HL-60/S4 (cell line): Measurements from ENCODE around the gene PTPN22.

Experiments
- in situ Hi-C: fragments of 300-500 bp; cut with MboI; formaldehyde crosslinking; loops from 2 replicates; pipeline ENCODE4 v1.14.3; 2022; ENCODE audit warnings: low sequenced_read_pairs

The PTPN22 gene

DNA sequence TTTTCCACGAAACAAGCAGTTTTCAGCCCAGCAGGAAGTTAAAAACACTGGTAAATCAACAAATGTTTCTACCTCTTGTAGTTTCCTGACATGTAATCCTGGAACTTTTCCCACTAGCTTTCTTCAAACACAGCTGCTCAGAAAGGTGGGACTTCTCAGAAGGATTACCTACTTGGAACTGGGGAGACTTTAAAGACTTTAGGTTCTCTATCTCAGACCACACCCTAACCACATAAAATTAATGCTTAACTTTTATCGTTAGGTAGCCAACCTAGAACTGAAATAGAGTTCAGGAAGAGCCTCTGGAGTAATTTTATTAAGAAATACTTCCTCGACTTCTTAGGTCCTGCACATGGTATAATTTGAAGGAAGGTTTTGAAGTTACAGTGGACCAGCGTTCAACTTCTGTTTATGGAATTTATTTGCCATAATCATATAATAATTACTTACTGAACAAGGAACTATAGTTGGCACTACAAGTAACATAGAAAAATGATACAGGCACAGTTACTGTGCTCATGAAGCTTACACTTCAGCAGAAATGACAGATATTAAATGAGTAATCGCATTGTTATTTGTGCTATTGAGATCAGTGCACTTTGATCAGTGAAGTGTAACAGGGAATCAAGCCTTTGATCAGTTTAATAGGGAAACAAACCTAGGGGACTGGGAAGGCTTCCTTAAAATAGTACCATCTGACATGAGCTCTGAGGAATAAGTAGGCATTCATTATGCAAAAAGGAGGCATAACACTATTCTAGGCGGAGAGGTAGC is 16.1 kb upstream of the PTPN22 start, which contains the start of gene BCL2L15:
TSS of gene BCL2L15 (minus strand) at position 180 of the 774 bp plus-strand sequence. CDS start 206 bp downstream, outside the sequence.
- in situ Hi-C loops = no loop called here

GRCh38 chr1:113886417-113887401 is 15.2 kb upstream of the PTPN22 start:
- in situ Hi-C loops = no loop called here

- in situ Hi-C loops = no loop called here
These were observed 10.1 kb upstream of the PTPN22 start for GRCh38 chr1:113881661-113882060.

- in situ Hi-C loops = no loop called here
These were observed 8.2 kb upstream of the PTPN22 start for GRCh38 chr1:113879739-113880038.

GRCh38 chr1:113876176-113876575 is 4.7 kb upstream of the PTPN22 start:
- in situ Hi-C loops = no loop called here

- in situ Hi-C loops = no loop called here
These were observed 4.2 kb upstream of the PTPN22 start for GRCh38 chr1:113875714-113876113.

DNA sequence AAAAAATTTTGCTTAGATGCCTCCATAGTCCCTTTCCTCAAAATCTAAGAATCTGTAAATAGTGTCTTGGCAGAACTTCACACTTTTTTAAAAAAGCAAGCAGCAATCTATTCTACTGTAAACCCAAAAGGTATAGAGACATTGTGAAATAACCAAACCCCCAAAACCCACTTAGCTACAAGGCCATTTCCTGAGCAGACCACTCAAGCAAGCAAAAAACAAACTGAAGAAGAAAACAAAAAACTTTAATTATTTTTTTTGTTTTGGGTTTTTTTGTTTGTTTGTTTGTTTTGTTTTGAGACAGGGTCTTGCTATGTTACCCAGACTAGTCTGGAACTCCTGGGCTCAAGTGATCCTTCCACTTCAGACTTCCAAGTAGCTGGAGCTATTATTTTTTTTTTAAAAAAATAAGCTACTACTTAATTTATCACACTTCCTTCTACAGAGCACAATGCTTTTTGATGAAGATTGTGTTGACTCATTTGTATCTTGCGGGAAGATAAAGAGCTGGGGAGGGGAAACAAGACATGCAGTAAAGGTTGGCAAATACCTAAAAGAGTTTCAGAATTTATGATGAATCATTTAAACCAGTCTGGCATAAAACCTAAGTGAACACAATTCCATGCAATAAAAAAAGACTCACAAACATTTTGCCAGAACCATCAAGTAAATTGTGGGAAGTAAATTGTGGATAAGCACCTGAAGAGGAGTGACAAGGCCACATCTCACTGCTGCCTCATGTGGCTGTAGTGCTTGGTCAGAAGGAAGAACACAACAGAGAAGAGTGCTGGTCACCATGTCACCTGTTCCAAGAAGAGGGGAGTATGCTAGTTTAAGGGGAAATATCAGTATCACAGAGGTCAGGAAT is 2.7 kb upstream of the PTPN22 start:
- in situ Hi-C loops = no loop called here

DNA sequence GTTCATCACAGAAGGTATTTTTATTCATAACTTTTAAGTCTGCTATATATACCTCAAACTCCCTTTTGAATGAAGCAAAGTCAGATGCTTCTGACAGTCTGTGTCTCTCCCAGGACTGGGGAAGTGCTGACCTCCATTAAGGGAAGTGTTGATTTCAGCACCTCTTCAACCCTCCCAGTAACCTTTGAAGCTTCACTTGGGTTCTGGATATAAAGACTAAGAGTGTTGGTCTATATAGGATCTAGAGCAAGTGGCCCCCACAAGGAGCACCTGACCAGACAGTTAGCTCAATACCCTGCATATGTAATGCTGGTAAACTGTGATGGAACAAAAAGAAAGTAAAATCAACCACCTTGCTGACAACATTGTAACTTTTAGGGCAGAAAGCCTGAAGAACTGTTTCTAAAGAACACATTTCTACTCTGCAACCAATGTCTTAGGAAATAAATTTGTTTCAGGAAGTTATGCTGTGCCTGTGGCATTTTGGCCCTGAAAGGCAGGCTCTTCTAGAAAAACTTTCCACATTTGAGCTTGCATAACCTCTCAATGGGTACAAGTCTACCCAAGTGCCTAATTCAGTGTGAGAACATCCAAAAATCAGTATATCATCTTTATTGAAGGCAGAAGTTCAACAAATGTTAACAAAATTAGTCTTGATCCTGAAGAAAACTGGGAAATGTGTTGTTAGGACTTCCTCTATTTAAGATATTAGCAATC is 865 bp upstream of the PTPN22 start:
- in situ Hi-C loops = no loop called here

GRCh38 chr1:113870778-113871177 is 734 bp downstream of the PTPN22 start:
- in situ Hi-C loops = no loop called here

DNA sequence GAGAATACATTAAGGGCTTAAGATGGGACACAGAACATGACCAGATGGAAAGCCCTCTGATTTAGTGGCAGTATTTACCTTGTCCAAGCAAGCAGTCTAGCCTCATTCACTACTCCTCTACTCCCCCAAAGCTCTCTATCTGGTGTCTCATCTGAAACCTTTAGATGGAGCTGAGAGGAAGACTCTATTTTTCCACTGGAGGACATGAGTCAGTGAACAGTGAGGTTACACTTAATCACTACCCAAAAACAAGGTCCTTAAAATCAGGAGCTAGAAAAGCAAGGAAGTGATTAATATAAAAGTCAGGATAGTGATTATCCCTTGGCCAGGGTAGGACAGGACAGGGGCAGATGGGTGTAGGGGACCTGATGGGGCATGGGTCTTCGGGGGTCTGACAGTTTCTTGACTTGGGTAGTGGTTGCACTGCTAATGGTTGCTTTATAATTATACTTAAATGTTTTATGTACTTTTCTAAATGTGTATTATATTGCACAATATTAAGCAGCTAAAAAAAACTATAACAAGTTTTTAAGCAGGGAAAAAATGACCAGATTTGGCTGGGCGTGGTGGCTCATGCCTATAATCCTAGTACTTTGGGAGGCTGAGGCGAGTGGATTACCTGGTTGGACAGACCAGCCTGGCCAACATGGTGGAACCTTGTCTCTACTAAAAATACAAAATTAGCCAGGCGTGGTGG is 3.0 kb downstream of the PTPN22 start:
- in situ Hi-C loops = no loop called here

- in situ Hi-C loops = no loop called here
These were observed 9.9 kb downstream of the PTPN22 start for GRCh38 chr1:113861641-113862040.

GRCh38 chr1:113860891-113861290 is 10.6 kb downstream of the PTPN22 start:
- in situ Hi-C loops = no loop called here

- in situ Hi-C loops = no loop called here
These were observed 11.9 kb downstream of the PTPN22 start for GRCh38 chr1:113859478-113860175.

DNA sequence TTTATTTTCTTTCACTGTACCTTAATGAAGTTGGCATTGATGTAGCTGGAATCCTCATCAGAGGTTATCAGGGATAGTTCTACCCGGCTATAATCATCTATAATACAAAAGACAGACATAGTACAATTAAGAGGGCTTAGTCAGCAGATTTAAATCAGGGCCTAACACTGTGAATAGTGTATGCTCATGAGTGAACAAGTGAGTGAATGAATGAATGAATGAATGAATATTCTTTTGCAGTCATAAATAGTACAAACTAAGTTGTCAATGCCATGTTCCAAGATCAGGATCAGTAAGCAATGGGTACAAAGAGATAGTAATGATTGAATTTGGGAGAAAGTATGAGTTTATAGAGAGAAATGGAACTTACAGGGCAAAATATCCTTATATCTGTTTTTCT is 12.5 kb downstream of the PTPN22 start:
- in situ Hi-C loops = no loop called here

- in situ Hi-C loops = no loop called here
These were observed 13.1 kb downstream of the PTPN22 start for GRCh38 chr1:113858418-113858817.

DNA sequence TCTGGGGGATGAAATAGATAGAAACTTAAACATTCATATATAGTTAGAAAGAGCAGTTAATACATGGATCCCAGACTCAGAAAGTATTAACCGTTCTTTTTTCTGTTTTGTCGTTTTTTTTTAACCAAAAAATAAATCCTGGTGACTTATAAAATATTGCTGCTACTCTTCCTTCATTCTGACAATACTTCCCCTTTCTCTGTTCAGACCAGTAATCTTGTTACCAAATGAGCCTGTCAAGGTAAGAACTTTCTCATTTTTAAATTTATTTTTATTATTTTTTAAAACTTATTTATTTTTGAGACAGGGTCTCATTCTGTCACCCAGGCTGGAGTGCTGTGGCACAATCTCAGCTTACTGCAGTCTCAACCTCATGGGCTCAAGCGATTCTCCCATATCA is 13.7 kb downstream of the PTPN22 start:
- in situ Hi-C loops = no loop called here

GRCh38 chr1:113856401-113856790 is 15.1 kb downstream of the PTPN22 start:
- in situ Hi-C loops = no loop called here

DNA sequence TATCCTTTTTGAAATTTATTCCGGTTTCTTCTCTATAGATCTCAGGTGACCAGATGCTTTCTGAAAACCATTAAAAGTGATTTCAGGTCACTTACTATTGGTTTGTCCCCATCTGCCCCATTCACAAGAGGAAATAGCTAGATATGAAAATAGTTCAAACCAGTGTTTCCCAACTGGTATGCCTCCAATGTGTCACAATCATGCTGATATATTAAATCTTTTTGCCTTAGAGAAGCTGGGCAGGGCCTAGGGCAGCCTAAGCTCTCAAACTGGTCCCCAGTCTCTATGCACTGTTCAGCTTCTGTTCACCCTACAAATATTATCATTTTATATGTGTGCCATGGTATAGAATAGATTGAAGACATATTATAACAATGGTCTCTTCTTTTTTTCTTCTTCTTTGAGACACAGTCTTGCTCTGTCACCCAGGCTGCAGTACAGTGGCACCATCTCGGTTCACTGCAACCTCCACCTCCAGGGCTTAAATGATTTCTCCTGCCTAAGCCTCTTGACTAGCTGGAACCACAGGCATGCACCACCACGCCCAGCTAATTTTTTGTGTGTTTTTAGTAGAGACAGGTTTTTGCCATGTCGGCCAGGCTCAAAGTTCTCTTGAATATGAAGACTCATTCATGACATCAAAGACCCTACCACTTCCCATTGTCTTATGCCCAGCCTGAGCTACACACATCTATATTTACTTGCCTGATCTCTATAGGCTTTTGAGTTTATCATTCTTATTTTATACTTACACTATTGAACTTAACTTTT is 15.7 kb downstream of the PTPN22 start:
- in situ Hi-C loops = no loop called here
